ENCODE measurements around the gene TIMP2.

Gene TIMP2

GRCh38 chr17:78839235-78839761 is 85.9 kb downstream of the TIMP2 start:
- no peak for DNase-seq (ENCODE audit: low read depth in 3 of 3)

GRCh38 chr17:78838574-78839005 is 86.6 kb downstream of the TIMP2 start:
- no peak for DNase-seq (ENCODE audit: low read depth in 3 of 3)

GRCh38 chr17:78836420-78837021 is 88.7 kb downstream of the TIMP2 start:
- no peak for DNase-seq (ENCODE audit: low read depth in 3 of 3)

GRCh38 chr17:78834571-78834970 is 90.6 kb downstream of the TIMP2 start:
- DNase-seq (ENCODE audit: low read depth in 3 of 3) = no peak

GRCh38 chr17:78832541-78832810 is 92.7 kb downstream of the TIMP2 start:
- DNase-seq (ENCODE audit: low read depth in 3 of 3) = no peak

GRCh38 chr17:78831688-78832540 is 93.3 kb downstream of the TIMP2 start:
- DNase-seq (ENCODE audit: low read depth in 3 of 3) = no peak

GRCh38 chr17:78829477-78829876 is 95.7 kb downstream of the TIMP2 start:
- no peak for DNase-seq (ENCODE audit: low read depth in 3 of 3)

- DNase-seq (ENCODE audit: low read depth in 3 of 3) = no peak
Measured at GRCh38 chr17:78828470-78829185, 96.6 kb downstream of the TIMP2 start.

GRCh38 chr17:78826836-78827509 is 98.2 kb downstream of the TIMP2 start:
- DNase-seq (ENCODE audit: low read depth in 3 of 3) = no peak

GRCh38 chr17:78826421-78826820 is 98.8 kb downstream of the TIMP2 start:
- DNase-seq (ENCODE audit: low read depth in 3 of 3) = no peak

- no peak for DNase-seq (ENCODE audit: low read depth in 3 of 3)
Measured at GRCh38 chr17:78825696-78826095, 99.5 kb downstream of the TIMP2 start.

GRCh38 chr17:78824240-78824639 is 100.9 kb downstream of the TIMP2 start:
- no peak for DNase-seq (ENCODE audit: low read depth in 3 of 3)

GRCh38 chr17:78823282-78824046 is 101.7 kb downstream of the TIMP2 start:
- no peak for DNase-seq (ENCODE audit: low read depth in 3 of 3)

- DNase-seq (ENCODE audit: low read depth in 3 of 3) = no peak
Measured at GRCh38 chr17:78822552-78822951, 102.6 kb downstream of the TIMP2 start.

GRCh38 chr17:78821961-78822360 is 103.2 kb downstream of the TIMP2 start:
- DNase-seq (ENCODE audit: low read depth in 3 of 3) = no peak

- no peak for DNase-seq (ENCODE audit: low read depth in 3 of 3)
Measured at GRCh38 chr17:78820841-78821240, 104.3 kb downstream of the TIMP2 start.

GRCh38 chr17:78819806-78820792 is 105.1 kb downstream of the TIMP2 start:
- no peak for DNase-seq (ENCODE audit: low read depth in 3 of 3)

GRCh38 chr17:78819402-78819801 is 105.8 kb downstream of the TIMP2 start:
- no peak for DNase-seq (ENCODE audit: low read depth in 3 of 3)

GRCh38 chr17:78818932-78819331 is 106.3 kb downstream of the TIMP2 start:
- no peak for DNase-seq (ENCODE audit: low read depth in 3 of 3)
